ENCODE measurements around the gene MYO3B.

MYO3B gene

GRCh38 chr2:170298861-170299429, 121.0 kb downstream of the MYO3B start:
- DNase-seq (ENCODE audit: low read depth in 3 of 3): no peak

GRCh38 chr2:170300993-170301392, 123.0 kb downstream of the MYO3B start:
- no peak for DNase-seq (ENCODE audit: low read depth in 3 of 3)

- DNase-seq (ENCODE audit: low read depth in 3 of 3): no peak
Measured at GRCh38 chr2:170301626-170302025, 123.7 kb downstream of the MYO3B start.

- DNase-seq (ENCODE audit: low read depth in 3 of 3): no peak
Measured at GRCh38 chr2:170305711-170306110, 127.8 kb downstream of the MYO3B start.

- no peak for DNase-seq (ENCODE audit: low read depth in 3 of 3)
Measured at GRCh38 chr2:170306293-170306873, 128.4 kb downstream of the MYO3B start.

GRCh38 chr2:170307052-170307451, 129.1 kb downstream of the MYO3B start:
- no peak for DNase-seq (ENCODE audit: low read depth in 3 of 3)

GRCh38 chr2:170307555-170308351, 129.8 kb downstream of the MYO3B start:
- DNase-seq (ENCODE audit: low read depth in 3 of 3): no peak

- no peak for DNase-seq (ENCODE audit: low read depth in 3 of 3)
Measured at GRCh38 chr2:170310876-170311502, 133.0 kb downstream of the MYO3B start.

- DNase-seq (ENCODE audit: low read depth in 3 of 3): no peak
Measured at GRCh38 chr2:170313347-170313991, 135.5 kb downstream of the MYO3B start.

GRCh38 chr2:170313992-170314348, 136.0 kb downstream of the MYO3B start:
- no peak for DNase-seq (ENCODE audit: low read depth in 3 of 3)

- no peak for DNase-seq (ENCODE audit: low read depth in 3 of 3)
Measured at GRCh38 chr2:170314744-170315447, 136.9 kb downstream of the MYO3B start.

GRCh38 chr2:170320948-170321347, 143.0 kb downstream of the MYO3B start:
- DNase-seq (ENCODE audit: low read depth in 3 of 3): no peak

GRCh38 chr2:170321526-170321925, 143.6 kb downstream of the MYO3B start:
- DNase-seq (ENCODE audit: low read depth in 3 of 3): no peak

GRCh38 chr2:170322140-170322766, 144.3 kb downstream of the MYO3B start:
- no peak for DNase-seq (ENCODE audit: low read depth in 3 of 3)

GRCh38 chr2:170323743-170324142, 145.8 kb downstream of the MYO3B start:
- DNase-seq (ENCODE audit: low read depth in 3 of 3): no peak

- peak in 2 of 3 donors; percentile 3 to 21 for DNase-seq (ENCODE audit: low read depth in 3 of 3)
Measured at GRCh38 chr2:170324640-170325046, 146.7 kb downstream of the MYO3B start.

GRCh38 chr2:170330881-170331280, 152.9 kb downstream of the MYO3B start:
- no peak for DNase-seq (ENCODE audit: low read depth in 3 of 3)

GRCh38 chr2:170332676-170333402, 154.9 kb downstream of the MYO3B start:
- no peak for DNase-seq (ENCODE audit: low read depth in 3 of 3)

GRCh38 chr2:170335351-170335750, 157.4 kb downstream of the MYO3B start:
- DNase-seq (ENCODE audit: low read depth in 3 of 3): no peak

- no peak for DNase-seq (ENCODE audit: low read depth in 3 of 3)
Measured at GRCh38 chr2:170336408-170336807, 158.5 kb downstream of the MYO3B start.
